ENCODE data around the gene IQCB1.

GRCh38 chr3:121786485-121786884 lies 48.4 kb downstream of the IQCB1 start:
- TF ChIP-seq ISL1 (CRISPR knock-in tag; IDR thresholded peaks at IDR 0.05) (no peak), CSRNP3 (CRISPR knock-in tag; IDR thresholded peaks at IDR 0.05) (no peak), CREB5 (CRISPR knock-in tag; IDR thresholded peaks at IDR 0.05; ENCODE audit: low read depth) (no peak), PATZ1 (CRISPR knock-in tag; IDR thresholded peaks at IDR 0.05; ENCODE audit: borderline replicate concordance) (no peak), ZNF8 (CRISPR knock-in tag; IDR thresholded peaks at IDR 0.05) (no peak), PPARA (CRISPR knock-in tag; IDR thresholded peaks at IDR 0.05; ENCODE audit: borderline replicate concordance) (no peak), ARNTL (CRISPR knock-in tag; IDR thresholded peaks at IDR 0.05; ENCODE audit: borderline replicate concordance, low read depth) (no peak), ZC3H10 (CRISPR knock-in tag; IDR thresholded peaks at IDR 0.05) (no peak), ZFP30 (CRISPR knock-in tag; IDR thresholded peaks at IDR 0.05) (no peak), TSHZ2 (CRISPR knock-in tag; IDR thresholded peaks at IDR 0.05) (no peak)

Measured in SK-N-SH treated with all-trans-retinoic acid at 6 μM for 48 hours (cell line).